HG03060 (cell line): ENCODE results near the gene SLC25A17.
A peak's percentile ranks its signal among the peaks of the same experiment; 100 is the strongest.
"Not testable (repeated sequence)": the region's sequence is repeated elsewhere in the genome, so short reads cannot be mapped to it uniquely, and the experiment has no call there.

Experiments
- ATAC-seq: cut with Tn5 transposase; IDR thresholded peaks from one replicate; pipeline ENCODE4 v1.9.1; 2021; ENCODE audit warnings: low read depth, moderate number of reproducible peaks; ENCODE audit not compliant: unreplicated experiment

SLC25A17 gene, protein sequence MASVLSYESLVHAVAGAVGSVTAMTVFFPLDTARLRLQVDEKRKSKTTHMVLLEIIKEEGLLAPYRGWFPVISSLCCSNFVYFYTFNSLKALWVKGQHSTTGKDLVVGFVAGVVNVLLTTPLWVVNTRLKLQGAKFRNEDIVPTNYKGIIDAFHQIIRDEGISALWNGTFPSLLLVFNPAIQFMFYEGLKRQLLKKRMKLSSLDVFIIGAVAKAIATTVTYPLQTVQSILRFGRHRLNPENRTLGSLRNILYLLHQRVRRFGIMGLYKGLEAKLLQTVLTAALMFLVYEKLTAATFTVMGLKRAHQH

GRCh38 chr22:40818747-40819598 is at the start of gene SLC25A17:
SLC25A17 (minus strand) TSS chr22:40819346; CDS start chr22:40819248, 98 bp downstream.
- ATAC-seq, result no peak

DNA sequence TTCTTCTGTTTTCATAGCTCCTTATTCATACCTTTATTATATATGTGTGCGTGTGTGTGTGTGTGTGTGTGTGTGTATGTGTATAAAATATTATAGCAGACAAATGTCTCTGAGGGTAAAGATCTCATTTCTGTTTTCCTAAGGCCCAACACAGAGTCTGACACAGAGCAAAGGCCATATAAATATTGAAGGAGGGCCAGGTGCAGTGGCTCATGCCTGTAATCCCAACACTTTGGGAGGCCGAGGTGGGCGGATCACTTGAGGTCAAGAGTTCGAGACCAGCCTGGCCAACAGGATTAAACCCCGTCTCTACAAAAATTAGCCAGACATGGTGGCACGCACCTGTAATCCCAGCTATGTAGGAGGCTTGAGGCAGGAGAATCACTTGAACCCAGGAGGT is 49.2 kb upstream of the SLC25A17 start:
- ATAC-seq, result not testable (repeated sequence)

DNA sequence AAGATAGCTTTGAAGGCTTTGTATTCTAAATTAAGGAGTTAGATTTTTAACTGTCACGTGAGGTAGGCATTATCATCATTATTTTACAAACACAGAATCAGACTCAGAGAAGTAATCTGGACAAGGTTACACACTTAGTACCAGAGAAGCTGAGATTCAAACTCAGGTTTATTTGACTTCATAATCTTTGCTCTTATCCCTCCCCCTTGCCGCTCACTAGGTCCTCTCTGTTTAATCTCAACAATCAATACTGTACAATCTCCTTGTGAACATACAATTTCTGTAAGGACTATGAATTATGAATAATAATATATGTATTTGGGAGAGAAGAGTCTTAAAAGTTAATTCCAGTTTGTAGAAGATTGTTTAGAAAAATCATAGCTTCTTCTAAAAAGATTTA is 48.0 kb upstream of the SLC25A17 start:
- no peak for ATAC-seq

GRCh38 chr22:40862537-40862936 is 43.4 kb upstream of the SLC25A17 start:
- no peak for ATAC-seq

GRCh38 chr22:40862013-40862412 is 42.9 kb upstream of the SLC25A17 start, which contains the start of gene DNAJB7:
DNAJB7 (minus strand) TSS chr22:40862113; CDS start chr22:40861994, 119 bp downstream.
- no peak for ATAC-seq

- peak; percentile 2 for ATAC-seq
Observed at GRCh38 chr22:40857309-40857855, 38.2 kb upstream of the SLC25A17 start.

DNA sequence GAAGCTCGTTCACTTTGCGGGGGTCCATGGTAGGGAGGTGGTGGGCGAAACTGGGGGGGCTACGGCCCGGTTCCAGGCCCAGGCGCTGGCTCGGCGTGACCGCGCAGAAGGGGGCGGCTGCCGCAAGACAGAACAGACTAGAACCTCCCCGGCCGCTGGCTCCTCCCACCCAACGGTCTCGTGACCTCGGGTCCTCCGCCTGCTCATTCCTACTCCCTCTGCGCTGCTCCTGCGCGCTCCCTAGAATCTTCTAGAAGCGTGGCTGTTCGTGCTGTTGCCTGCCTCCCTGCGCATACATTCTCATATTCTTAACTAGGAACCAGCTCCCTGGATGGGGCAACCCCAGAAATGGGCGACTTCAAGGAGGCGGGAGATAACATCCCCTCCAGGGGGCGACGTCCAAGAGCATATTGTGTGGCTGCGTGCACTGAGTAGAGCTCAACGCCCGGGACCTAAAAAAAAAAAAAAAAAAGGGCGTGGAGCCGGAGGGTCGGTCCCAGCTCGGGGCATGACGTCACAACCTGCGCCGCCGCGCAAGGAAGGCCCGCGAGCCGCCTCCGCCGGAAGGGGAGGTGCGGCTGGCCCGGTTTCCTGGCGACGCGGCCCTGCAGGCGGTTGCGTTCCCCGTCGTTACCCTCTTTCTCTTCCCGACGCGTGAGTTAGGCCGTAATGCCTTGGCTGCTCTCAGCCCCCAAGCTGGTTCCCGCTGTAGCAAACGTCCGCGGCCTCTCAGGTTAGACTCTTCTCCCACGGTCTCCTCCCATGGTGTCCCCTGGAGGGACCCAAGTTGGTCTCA is 37.6 kb upstream of the SLC25A17 start, which contains the start of the genes ST13 and XPNPEP3:
ST13 (minus strand) TSS at position 127 of the 796 bp plus-strand sequence; CDS start at position 28, 99 bp downstream.
XPNPEP3 (plus strand) TSS at position 636 of the 796 bp plus-strand sequence; CDS start at position 670, 34 bp downstream.
- peak; percentile 57 for ATAC-seq

DNA sequence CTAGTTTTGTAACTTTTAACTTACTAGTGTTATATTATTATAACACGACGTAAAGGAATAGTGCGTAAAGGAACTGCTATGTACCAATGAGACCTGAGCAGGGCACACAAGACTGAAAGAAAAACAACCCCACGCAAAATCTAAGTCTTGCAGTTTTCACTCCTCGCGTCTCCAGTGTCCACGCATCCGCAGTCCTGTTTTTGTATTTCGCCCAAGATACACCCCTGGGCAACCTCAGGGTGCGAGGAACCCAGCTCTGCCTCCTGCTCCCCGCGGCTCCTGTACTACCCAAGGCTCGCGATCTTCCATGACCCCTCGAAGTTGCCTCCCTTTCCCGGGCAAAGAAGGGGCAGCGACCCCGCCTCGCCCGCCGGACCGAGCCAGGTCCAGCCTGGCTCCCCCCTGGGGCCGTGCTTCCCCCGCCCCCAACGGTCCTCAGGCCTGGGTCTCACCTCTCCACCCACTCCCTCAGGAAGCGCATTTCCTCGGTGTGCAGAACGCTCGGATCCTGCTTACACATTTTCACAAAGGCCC is 36.9 kb upstream of the SLC25A17 start:
- ATAC-seq, result no peak

- ATAC-seq, result no peak
Observed at GRCh38 chr22:40855071-40855978, 36.2 kb upstream of the SLC25A17 start.

GRCh38 chr22:40853961-40854360 is 34.8 kb upstream of the SLC25A17 start:
- ATAC-seq, result no peak

DNA sequence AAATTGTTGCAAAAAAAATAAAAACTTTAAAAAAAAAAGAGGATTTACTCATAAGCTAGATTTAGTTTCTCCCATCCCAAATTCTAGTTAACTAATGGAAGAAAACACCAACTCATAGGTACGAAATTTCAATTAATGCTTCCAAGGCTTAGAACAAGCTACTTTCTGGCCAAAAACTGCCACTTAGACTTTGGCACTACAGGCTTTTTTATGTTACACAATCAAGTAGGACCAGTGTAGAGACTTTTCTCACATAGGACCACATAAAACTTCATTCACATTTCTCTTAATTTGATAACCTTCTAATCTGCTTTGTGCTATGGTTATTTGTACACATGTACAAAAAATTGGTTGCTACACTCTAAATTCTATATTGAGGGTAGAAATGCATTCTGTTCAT is 34.2 kb upstream of the SLC25A17 start:
- ATAC-seq, result no peak

DNA sequence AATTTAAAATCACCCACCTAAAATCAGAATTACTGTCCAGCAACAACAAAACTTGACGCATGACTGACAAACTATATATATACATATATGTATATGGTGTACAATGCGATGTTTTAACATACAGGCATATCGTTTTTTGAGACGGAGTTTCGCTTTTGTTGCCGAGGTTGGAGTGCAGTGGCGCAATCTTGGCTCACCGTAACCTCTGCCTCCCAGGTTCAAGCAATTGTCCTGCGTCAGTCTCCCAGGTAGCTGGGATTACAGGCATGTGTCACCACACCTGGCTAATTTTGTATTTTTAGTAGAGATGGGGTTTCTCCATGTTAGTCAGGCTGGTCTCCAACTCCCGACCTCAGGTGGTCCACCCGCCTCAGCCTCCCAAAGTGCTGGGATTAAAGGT is 26.7 kb upstream of the SLC25A17 start:
- ATAC-seq, result not testable (repeated sequence)

DNA sequence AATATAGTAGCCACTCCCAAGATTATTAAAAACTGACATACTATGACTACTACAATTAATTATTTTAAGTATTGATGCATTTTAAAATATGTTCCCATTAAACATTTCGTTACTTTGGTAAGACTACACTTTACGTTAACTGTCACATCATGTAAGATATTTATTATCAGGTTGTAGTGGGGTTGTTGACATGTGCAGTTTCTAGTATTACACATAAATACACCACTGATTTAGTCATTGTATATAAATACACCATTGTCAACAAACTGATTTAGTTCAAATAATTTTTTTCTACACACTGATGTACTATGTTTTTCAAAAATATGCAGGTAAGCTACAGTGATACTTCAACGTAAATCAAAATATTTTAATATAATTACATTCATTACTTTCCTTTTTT is 25.8 kb upstream of the SLC25A17 start:
- no peak for ATAC-seq

DNA sequence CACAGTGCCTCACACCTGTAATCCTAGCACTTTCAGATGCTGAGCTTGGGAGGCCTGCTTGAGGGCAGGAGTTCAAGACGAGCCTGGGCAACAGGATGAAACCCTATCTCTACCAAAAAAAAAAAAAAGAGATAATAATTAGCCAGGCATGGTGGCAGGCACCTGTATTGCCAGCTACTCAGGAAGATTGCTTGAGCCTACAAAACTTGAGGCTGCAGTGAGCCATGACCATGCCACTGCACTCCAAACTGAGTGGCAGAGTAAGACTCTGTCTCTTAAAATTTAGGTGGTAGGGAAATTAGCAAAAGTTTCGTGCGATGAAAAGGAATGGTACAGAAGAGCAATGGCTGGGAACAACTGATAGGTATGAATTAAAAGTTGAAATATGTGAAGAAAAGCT is 19.3 kb upstream of the SLC25A17 start:
- no peak for ATAC-seq

GRCh38 chr22:40834619-40835018 is 15.5 kb upstream of the SLC25A17 start:
- no peak for ATAC-seq

DNA sequence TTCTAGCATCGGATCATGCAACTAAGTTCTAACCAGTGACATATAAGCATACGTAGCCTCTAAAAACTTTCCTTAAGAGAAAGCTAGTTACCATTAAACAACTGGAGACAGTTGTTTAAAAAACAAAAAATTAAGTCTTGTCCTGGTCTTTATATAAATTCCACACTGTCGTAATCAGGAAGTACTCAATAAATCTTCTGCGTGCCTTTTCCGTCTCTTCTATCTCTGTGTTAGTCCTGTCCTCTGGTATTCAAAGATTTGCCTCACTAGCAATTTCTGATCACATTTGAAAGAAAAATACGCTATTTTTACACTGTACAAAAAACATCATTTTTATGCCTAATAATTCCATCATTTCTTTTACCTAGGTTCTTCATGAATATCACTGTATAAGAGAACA is 10.0 kb upstream of the SLC25A17 start:
- no peak for ATAC-seq

DNA sequence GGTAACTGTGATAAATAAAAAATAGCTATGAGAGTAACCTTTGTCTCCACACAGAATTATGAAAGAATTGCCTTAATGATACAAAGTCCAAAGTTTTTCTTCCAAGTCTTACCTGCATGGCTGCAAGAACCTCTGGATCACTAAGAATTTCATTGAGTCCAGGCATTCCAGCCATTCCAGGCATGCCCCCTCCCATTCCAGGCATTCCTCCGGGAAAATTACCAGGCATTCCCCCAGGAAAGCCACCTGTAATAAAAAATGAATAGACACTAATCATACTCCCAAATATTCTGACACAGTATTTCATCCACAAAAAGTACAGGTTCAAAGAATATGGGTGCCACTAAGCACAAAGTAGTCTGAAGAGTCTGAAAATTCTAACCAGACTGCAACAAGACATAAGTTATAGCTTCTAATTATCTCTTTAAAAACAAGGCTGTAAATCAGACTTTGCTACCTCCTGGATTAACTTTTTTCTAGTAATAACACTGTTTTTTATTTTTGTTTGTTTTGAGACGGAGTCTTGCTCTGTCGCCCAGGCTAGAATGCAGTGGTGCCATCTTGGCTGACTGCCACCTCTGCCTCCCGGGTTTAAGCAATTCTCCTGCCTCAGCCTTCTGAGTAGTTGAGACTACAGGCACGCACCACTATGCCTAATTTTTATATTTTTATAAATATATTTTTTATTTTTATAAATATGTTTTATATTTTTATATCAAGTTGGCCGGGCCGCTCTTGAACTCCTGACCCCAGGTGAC is 8.0 kb upstream of the SLC25A17 start:
- no peak for ATAC-seq

DNA sequence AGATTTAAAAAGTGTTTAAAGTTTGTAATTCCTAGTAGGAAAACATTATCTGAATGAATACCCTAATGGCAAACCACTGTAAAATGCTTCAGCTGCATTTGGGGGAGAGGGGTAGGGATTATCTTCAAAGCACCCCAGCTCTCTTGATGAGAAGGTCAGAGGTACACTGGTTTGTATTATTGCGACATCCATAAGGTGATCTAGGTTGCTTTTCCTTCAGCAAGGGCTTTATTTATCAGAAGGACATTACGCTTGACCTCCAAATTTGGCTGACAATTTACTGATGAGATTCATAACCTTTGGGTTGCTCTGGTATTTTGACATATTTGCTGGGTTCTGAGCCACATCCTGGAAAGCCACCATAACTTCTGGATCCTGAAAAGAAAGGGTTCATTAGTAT is 7.1 kb upstream of the SLC25A17 start:
- ATAC-seq, result not testable (repeated sequence)
